Measurements from ENCODE around the gene GORASP2. TPM values are rescaled to one million over a fixed set of nuclear protein-coding genes. Genes with fewer than 3 reads are reported as not detected.

GORASP2 gene
- total and polyA plus RNA-seq, 2 of the 4 experiments (the other 2 are of a cell fraction): 53.1 to 156 TPM

DNA sequence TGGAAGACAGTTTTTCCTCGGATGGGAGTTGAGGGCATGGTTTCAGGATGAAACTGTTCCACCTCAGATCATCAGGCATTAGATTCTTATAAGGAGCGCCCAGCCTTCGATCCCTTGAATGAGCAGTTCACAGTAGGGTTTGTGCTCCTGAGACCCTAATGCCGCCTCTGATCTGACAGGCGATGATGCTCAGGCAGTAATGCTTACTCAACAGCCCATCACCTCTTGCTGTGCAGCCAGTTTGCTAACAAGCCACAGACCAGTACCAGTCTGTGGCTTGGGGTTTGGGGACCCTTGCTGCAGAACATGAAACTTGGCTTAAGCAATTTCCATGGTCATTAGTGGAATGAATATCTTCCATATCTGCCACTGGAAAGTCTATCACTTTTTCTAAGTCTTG, 56.4 kb downstream of the GORASP2 start:
- Histone ChIP-seq H3K9ac (ENCODE audit: low read depth, low read length) (no peak overlapping the region), H2BK20ac (ENCODE audit: low read depth, low read length) (no peak overlapping the region)

More for the DNA sequence above, 56.4 kb downstream of the GORASP2 start:
- TF ChIP-seq RCOR1 (IDR thresholded peaks at IDR 0.05; ENCODE audit: insufficient replicate concordance, low read length) (no peak), MXI1 (IDR thresholded peaks at IDR 0.05; ENCODE audit: borderline replicate concordance, low read depth, low read length) (no peak), MAZ (IDR thresholded peaks at IDR 0.05; ENCODE audit: borderline replicate concordance, low read depth, low read length) (no peak), MAFK (IDR thresholded peaks at IDR 0.05; ENCODE audit: low read depth, low read length) (no peak), FOS (IDR thresholded peaks at IDR 0.05; ENCODE audit: low read depth, low read length) (no peak), SMC3 (IDR thresholded peaks at IDR 0.05; ENCODE audit: low read depth, low read length) (no peak), RFX5 (IDR thresholded peaks at IDR 0.05; ENCODE audit: low read depth, low read length) (no peak), POLR2A (IDR thresholded peaks at IDR 0.05; ENCODE audit: low read depth, low read length) (no peak), CEBPB (IDR thresholded peaks at IDR 0.05; ENCODE audit: low read depth, low read length) (no peak), RAD21 (IDR thresholded peaks at IDR 0.05; ENCODE audit: low read length) (no peak), CHD1 (IDR thresholded peaks at IDR 0.05; ENCODE audit: low read depth, low read length) (no peak), BHLHE40 (IDR thresholded peaks at IDR 0.05; ENCODE audit: low read depth, low read length) (no peak), NFE2L2 (IDR thresholded peaks at IDR 0.05; ENCODE audit: low read depth, low read length) (no peak)
- TF ChIP-seq, protein P1, sequence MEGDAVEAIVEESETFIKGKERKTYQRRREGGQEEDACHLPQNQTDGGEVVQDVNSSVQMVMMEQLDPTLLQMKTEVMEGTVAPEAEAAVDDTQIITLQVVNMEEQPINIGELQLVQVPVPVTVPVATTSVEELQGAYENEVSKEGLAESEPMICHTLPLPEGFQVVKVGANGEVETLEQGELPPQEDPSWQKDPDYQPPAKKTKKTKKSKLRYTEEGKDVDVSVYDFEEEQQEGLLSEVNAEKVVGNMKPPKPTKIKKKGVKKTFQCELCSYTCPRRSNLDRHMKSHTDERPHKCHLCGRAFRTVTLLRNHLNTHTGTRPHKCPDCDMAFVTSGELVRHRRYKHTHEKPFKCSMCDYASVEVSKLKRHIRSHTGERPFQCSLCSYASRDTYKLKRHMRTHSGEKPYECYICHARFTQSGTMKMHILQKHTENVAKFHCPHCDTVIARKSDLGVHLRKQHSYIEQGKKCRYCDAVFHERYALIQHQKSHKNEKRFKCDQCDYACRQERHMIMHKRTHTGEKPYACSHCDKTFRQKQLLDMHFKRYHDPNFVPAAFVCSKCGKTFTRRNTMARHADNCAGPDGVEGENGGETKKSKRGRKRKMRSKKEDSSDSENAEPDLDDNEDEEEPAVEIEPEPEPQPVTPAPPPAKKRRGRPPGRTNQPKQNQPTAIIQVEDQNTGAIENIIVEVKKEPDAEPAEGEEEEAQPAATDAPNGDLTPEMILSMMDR (conservative IDR thresholded peaks at IDR 0.05; ENCODE audit: low read depth, low read length): no peak
- TF ChIP-seq, protein P2, sequence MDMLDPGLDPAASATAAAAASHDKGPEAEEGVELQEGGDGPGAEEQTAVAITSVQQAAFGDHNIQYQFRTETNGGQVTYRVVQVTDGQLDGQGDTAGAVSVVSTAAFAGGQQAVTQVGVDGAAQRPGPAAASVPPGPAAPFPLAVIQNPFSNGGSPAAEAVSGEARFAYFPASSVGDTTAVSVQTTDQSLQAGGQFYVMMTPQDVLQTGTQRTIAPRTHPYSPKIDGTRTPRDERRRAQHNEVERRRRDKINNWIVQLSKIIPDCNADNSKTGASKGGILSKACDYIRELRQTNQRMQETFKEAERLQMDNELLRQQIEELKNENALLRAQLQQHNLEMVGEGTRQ (IDR thresholded peaks at IDR 0.05; ENCODE audit: low read depth, low read length): no peak
- TF ChIP-seq, protein P3, sequence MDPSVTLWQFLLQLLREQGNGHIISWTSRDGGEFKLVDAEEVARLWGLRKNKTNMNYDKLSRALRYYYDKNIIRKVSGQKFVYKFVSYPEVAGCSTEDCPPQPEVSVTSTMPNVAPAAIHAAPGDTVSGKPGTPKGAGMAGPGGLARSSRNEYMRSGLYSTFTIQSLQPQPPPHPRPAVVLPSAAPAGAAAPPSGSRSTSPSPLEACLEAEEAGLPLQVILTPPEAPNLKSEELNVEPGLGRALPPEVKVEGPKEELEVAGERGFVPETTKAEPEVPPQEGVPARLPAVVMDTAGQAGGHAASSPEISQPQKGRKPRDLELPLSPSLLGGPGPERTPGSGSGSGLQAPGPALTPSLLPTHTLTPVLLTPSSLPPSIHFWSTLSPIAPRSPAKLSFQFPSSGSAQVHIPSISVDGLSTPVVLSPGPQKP (IDR thresholded peaks at IDR 0.05; ENCODE audit: borderline replicate concordance, low read depth, low read length): no peak
- Histone ChIP-seq H4K5ac (ENCODE audit: low read depth, low read length) (no peak overlapping the region), H2BK15ac (ENCODE audit: low read depth, low read length) (no peak overlapping the region), H3K4me2 (ENCODE audit: low read depth, low read length) (no peak overlapping the region), H3K4me1 (ENCODE audit: control insufficient read depth, insufficient read depth, low read length) (no peaks in the 10 kb centered on the region), H2AK9ac (replicated peaks; ENCODE audit: low read depth, low read length, poor library complexity) (no peak overlapping the region), H3K36me3 (ENCODE audit: control insufficient read depth, insufficient read depth, low read length) (no peaks in the 10 kb centered on the region), H2BK5ac (ENCODE audit: low read depth, low read length, poor library complexity, severe bottlenecking) (no peak overlapping the region), H2AFZ (replicated peaks; ENCODE audit: low read length, poor library complexity) (no peak overlapping the region), H4K20me1 (ENCODE audit: insufficient read depth, low read length) (no peaks in the 10 kb centered on the region), H4K91ac (ENCODE audit: insufficient read depth, low read depth, low read length) (no peak overlapping the region), H2AK5ac (ENCODE audit: low read depth, low read length) (no peak overlapping the region), H2BK120ac (ENCODE audit: low read depth, low read length) (no peak overlapping the region), H3K23ac (ENCODE audit: low read depth, low read length) (no peak overlapping the region), H3K9me1 (ENCODE audit: insufficient read depth, low read length) (no peaks in the 10 kb centered on the region), H3K79me1 (ENCODE audit: low read depth in 1 of 2, low read length in 2 of 2) (no peaks in the 10 kb centered on the region), H3K56ac (ENCODE audit: extremely low read depth, insufficient read depth, low read length) (no peak overlapping the region), H3K4ac (ENCODE audit: low read depth, low read length) (no peak overlapping the region), H3K27ac (ENCODE audit: insufficient read depth, low read length) (no peak overlapping the region), H3K18ac (ENCODE audit: low read depth, low read length) (no peak overlapping the region), H3K9me3 (ENCODE audit: control insufficient read depth, insufficient read depth, low read length) (no peaks in the 10 kb centered on the region), H3K27me3 (ENCODE audit: control insufficient read depth, insufficient read depth, low read length) (no peaks in the 10 kb centered on the region), H3K14ac (replicated peaks; ENCODE audit: low read depth, low read length) (no peak overlapping the region), H3K4me3 (ENCODE audit: insufficient read depth, low read depth, low read length) (no peak overlapping the region), H4K8ac (ENCODE audit: low read depth in 2 of 2, low read length in 2 of 2) (no peak overlapping the region)
- dilution Hi-C loops (cut with HindIII; ENCODE audit: low sequenced_read_pairs, unreplicated experiment) (no loop called here), in situ Hi-C loops (cut with MboI; ENCODE audit: low sequenced_read_pairs) (no loop called here), intact Hi-C loops (cut with micrococcal nuclease) (no loop called here)
- POLR2A ChIA-PET (ENCODE audit: unreplicated experiment): no interaction called here
- no CpG with 5 or more reads among the region's 5 CpGs for WGBS, 2 experiments (ENCODE audit: extremely low coverage in 2 of 2, insufficient read length in 1 of 2)
- no peak for ATAC-seq (ENCODE audit: low read depth)
- no TSS peak for BruUV-seq (replicated peaks)
- no peak for DNase-seq
- CTCF ChIA-PET: no interaction called here
